ENCODE measurements around the gene DOC2A. TPM values are rescaled to one million over a fixed set of nuclear protein-coding genes. Genes with fewer than 3 reads are reported as not detected.

Gene DOC2A
- total and polyA plus RNA-seq, 2 of the 4 experiments (the other 2 are of a cell fraction), result under 0.01 to 0.48 TPM

- POLR2A ChIA-PET (ENCODE audit: unreplicated experiment), result no interaction called here
- no peak overlapping the region for H2BK120ac ChIP-seq (ENCODE audit: low read depth, low read length)
Observed at GRCh38 chr16:30007378-30007895, 3.4 kb downstream of the DOC2A start.

More at GRCh38 chr16:30007378-30007895, 3.4 kb downstream of the DOC2A start:
- no peak overlapping the region for H3K9ac ChIP-seq (ENCODE audit: low read depth, low read length)
- H4K91ac ChIP-seq (ENCODE audit: insufficient read depth, low read depth, low read length), result no peak overlapping the region
- no peak overlapping the region for H3K14ac ChIP-seq (replicated peaks; ENCODE audit: low read depth, low read length)
- no peaks in the 10 kb centered on the region for H3K9me1 ChIP-seq (ENCODE audit: insufficient read depth, low read length)
- no peak overlapping the region for H3K27ac ChIP-seq (ENCODE audit: insufficient read depth, low read length)
- H4K20me1 ChIP-seq (ENCODE audit: insufficient read depth, low read length), result no peaks in the 10 kb centered on the region; the same call in 1 of the 2 replicates
- H2BK20ac ChIP-seq (ENCODE audit: low read depth, low read length), result no peak overlapping the region
- ATAC-seq (ENCODE audit: low read depth), result no peak
- no peaks in the 10 kb centered on the region; the same call in 1 of the 2 replicates for H3K4me1 ChIP-seq (ENCODE audit: control insufficient read depth, insufficient read depth, low read length)
- H4K8ac ChIP-seq (ENCODE audit: low read depth in 2 of 2, low read length in 2 of 2), result no peak overlapping the region
- no peak overlapping the region for H3K4ac ChIP-seq (ENCODE audit: low read depth, low read length)
- H3K79me1 ChIP-seq (ENCODE audit: low read depth in 1 of 2, low read length in 2 of 2), result no peaks in the 10 kb centered on the region; a peak in 1 of 4 replicates
- H2AK5ac ChIP-seq (ENCODE audit: low read depth, low read length), result no peak overlapping the region
- H4K5ac ChIP-seq (ENCODE audit: low read depth, low read length), result no peak overlapping the region
- 64% methylated on average over 5 of the region's 11 CpGs; no CpG with 5 or more reads in 1 of the 2 experiments for WGBS, 2 experiments (ENCODE audit: extremely low coverage in 2 of 2, insufficient read length in 1 of 2)
- H3K36me3 ChIP-seq (ENCODE audit: control insufficient read depth, insufficient read depth, low read length), result peaks cover 7% of the 10 kb centered on the region; the same call in 1 of the 2 replicates
- no peak overlapping the region for H2AK9ac ChIP-seq (replicated peaks; ENCODE audit: low read depth, low read length, poor library complexity)
- dilution Hi-C loops (cut with HindIII; ENCODE audit: low sequenced_read_pairs, unreplicated experiment), result no loop called here
- no peak overlapping the region for H2BK5ac ChIP-seq (ENCODE audit: low read depth, low read length, poor library complexity, severe bottlenecking)
- H3K4me2 ChIP-seq (ENCODE audit: low read depth, low read length), result no peak overlapping the region
- no peak overlapping the region for H3K4me3 ChIP-seq (ENCODE audit: insufficient read depth, low read depth, low read length)
- in situ Hi-C loops (cut with MboI; ENCODE audit: low sequenced_read_pairs), result no loop called here
- no TSS peak for BruUV-seq (replicated peaks)
- no peak overlapping the region for H2AFZ ChIP-seq (replicated peaks; ENCODE audit: low read length, poor library complexity)
- H3K9me3 ChIP-seq (ENCODE audit: control insufficient read depth, insufficient read depth, low read length), result no peaks in the 10 kb centered on the region
- CTCF ChIA-PET, result no interaction called here
- DNase-seq, result no peak
- no peak for TF ChIP-seq MAZ (IDR thresholded peaks at IDR 0.05; ENCODE audit: borderline replicate concordance, low read depth, low read length)
- no peak for TF ChIP-seq POLR2A (IDR thresholded peaks at IDR 0.05; ENCODE audit: low read depth, low read length)
- TF ChIP-seq RAD21 (IDR thresholded peaks at IDR 0.05; ENCODE audit: low read length), result no peak
- no peak for TF ChIP-seq RCOR1 (IDR thresholded peaks at IDR 0.05; ENCODE audit: insufficient replicate concordance, low read length)
- no peak overlapping the region for H3K18ac ChIP-seq (ENCODE audit: low read depth, low read length)
- intact Hi-C loops (cut with micrococcal nuclease), result no loop called here
- H2BK15ac ChIP-seq (ENCODE audit: low read depth, low read length), result no peak overlapping the region
- H3K27me3 ChIP-seq (ENCODE audit: control insufficient read depth, insufficient read depth, low read length), result peaks cover 27% of the 10 kb centered on the region
- H3K23ac ChIP-seq (ENCODE audit: low read depth, low read length), result no peak overlapping the region
- no peak overlapping the region for H3K56ac ChIP-seq (ENCODE audit: extremely low read depth, insufficient read depth, low read length)

All from IMR-90 (cell line).